Measurements from ENCODE around the gene CCDC152. TPM values are rescaled to one million over a fixed set of nuclear protein-coding genes. Genes with fewer than 3 reads are reported as not detected.

CCDC152 gene
- total RNA-seq, 4 donors from 2014 or later: 0.13 to 1.1 (median 0.65) TPM

DNA sequence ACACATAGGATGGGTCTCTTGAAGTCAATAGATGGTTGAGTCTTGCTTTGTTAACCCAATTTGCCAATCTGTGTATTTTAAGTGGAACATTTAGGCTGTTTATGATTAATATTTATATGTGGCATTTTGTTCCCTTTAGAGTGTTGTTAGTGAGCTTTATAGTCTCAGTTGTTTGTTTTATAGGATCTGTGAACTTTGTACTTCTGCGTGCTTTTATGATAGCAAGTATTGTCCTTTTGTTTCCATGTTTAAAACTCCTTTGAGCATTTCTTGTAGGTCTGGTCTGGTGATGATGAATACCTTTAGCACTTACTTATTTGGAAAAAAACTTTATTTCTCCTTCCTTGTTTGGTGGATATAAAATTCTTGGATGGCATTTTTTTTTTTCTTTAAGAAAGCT, 31.2 kb downstream of the CCDC152 start:
- in situ Hi-C loops (cut with MboI; ENCODE audit: low sequenced_read_pairs in 4 of 4): loop anchor here in 1 of 4 donors (25.0 kb wide), 1 partner anchor 99 kb away; no protein-coding TSS in a partner anchor

DNA sequence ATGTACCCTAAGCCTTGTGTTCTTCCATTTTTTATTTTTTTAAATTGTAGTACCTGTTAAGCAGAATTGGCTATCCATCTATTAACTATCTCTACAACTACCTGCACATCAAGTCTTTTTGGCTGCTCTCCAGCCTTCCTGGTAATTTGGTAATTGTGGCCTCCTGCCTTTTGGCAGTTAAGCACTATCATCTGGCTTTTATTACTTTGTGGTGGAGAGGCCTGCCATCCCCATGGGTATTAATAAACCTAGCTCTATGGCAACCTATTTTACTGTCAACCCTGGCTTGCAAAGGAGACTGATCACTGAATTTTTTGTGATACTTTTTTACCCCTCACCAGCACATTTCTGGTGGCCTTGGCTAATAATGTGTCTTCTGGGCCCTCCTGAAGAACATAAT, 34.5 kb downstream of the CCDC152 start:
- TF ChIP-seq POLR2A (IDR thresholded peaks at IDR 0.05): no peak
- TF ChIP-seq, protein P1, sequence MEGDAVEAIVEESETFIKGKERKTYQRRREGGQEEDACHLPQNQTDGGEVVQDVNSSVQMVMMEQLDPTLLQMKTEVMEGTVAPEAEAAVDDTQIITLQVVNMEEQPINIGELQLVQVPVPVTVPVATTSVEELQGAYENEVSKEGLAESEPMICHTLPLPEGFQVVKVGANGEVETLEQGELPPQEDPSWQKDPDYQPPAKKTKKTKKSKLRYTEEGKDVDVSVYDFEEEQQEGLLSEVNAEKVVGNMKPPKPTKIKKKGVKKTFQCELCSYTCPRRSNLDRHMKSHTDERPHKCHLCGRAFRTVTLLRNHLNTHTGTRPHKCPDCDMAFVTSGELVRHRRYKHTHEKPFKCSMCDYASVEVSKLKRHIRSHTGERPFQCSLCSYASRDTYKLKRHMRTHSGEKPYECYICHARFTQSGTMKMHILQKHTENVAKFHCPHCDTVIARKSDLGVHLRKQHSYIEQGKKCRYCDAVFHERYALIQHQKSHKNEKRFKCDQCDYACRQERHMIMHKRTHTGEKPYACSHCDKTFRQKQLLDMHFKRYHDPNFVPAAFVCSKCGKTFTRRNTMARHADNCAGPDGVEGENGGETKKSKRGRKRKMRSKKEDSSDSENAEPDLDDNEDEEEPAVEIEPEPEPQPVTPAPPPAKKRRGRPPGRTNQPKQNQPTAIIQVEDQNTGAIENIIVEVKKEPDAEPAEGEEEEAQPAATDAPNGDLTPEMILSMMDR (IDR thresholded peaks at IDR 0.05 in 4 of 5, conservative IDR thresholded peaks at IDR 0.05 in 1 of 5): no peak
- in situ Hi-C loops (cut with MboI; ENCODE audit: low sequenced_read_pairs in 4 of 4): loop anchor here in 1 of 4 donors (25.0 kb wide), 1 partner anchor 96 kb away; no protein-coding TSS in a partner anchor

More for the DNA sequence above, 31.2 kb downstream of the CCDC152 start:
- Histone ChIP-seq H3K4me3 (no peak overlapping the region), H3K9me3 (no peaks in the 10 kb centered on the region), H3K4me1 (peaks cover 0 to 4% of the 10 kb centered on the region in 2 donors), H3K27me3 (no peaks in the 10 kb centered on the region), H3K27ac (no peak overlapping the region), H3K36me3 (no peaks in the 10 kb centered on the region)
- intact Hi-C loops (cut with DNase I; ENCODE audit: low total_unique reads): loop anchor here (10.0 kb wide), 1 partner anchor 763 kb away; no protein-coding TSS in a partner anchor
- TF ChIP-seq, protein P1 (IDR thresholded peaks at IDR 0.05 in 4 of 5, conservative IDR thresholded peaks at IDR 0.05 in 1 of 5): no peak
- no peak for TF ChIP-seq POLR2A (IDR thresholded peaks at IDR 0.05)
- no peak for DNase-seq
- ATAC-seq: no peak

GRCh38 chr5:42798284-42799240, 41.9 kb downstream of the CCDC152 start:
- DNase-seq (no peak), ATAC-seq (no peak)
- intact Hi-C loops (cut with DNase I; ENCODE audit: low total_unique reads) (no loop called here), in situ Hi-C loops (cut with MboI; ENCODE audit: low sequenced_read_pairs in 4 of 4) (loop anchor here in 1 of 4 donors (25.0 kb wide), 1 partner anchor 89 kb away; no protein-coding TSS in a partner anchor)
- Histone ChIP-seq H3K36me3 (peaks cover 6 to 38% of the 10 kb centered on the region in 2 donors), H3K4me3 (no peak overlapping the region), H3K4me1 (no peaks in the 10 kb centered on the region), H3K27me3 (no peaks in the 10 kb centered on the region), H3K9me3 (no peaks in the 10 kb centered on the region), H3K27ac (no peak overlapping the region)
- TF ChIP-seq, protein P1 (IDR thresholded peaks at IDR 0.05 in 4 of 5, conservative IDR thresholded peaks at IDR 0.05 in 1 of 5): no peak
- TF ChIP-seq POLR2A (IDR thresholded peaks at IDR 0.05): no peak

More for the DNA sequence above, 34.5 kb downstream of the CCDC152 start:
- intact Hi-C loops (cut with DNase I; ENCODE audit: low total_unique reads): no loop called here
- Histone ChIP-seq H3K27ac (no peak overlapping the region), H3K4me1 (peaks cover 0 to 4% of the 10 kb centered on the region in 2 donors), H3K4me3 (no peak overlapping the region), H3K9me3 (no peaks in the 10 kb centered on the region), H3K36me3 (no peaks in the 10 kb centered on the region), H3K27me3 (no peaks in the 10 kb centered on the region)
- no peak for DNase-seq
- no peak for ATAC-seq

- H3K36me3 ChIP-seq: peaks cover 6 to 45% of the 10 kb centered on the region in 2 donors
- intact Hi-C loops (cut with DNase I; ENCODE audit: low total_unique reads) (no loop called here), in situ Hi-C loops (cut with MboI; ENCODE audit: low sequenced_read_pairs in 4 of 4) (loop anchor here in 1 of 4 donors (25.0 kb wide), 1 partner anchor 88 kb away; no protein-coding TSS in a partner anchor)
- DNase-seq (no peak), ATAC-seq (no peak)
- no peak overlapping the region for H3K4me3 ChIP-seq
- TF ChIP-seq, protein P1 (IDR thresholded peaks at IDR 0.05 in 4 of 5, conservative IDR thresholded peaks at IDR 0.05 in 1 of 5): no peak
- no peak for TF ChIP-seq POLR2A (IDR thresholded peaks at IDR 0.05)
- no peak overlapping the region for H3K27ac ChIP-seq
- H3K9me3 ChIP-seq: no peaks in the 10 kb centered on the region
- H3K4me1 ChIP-seq: no peaks in the 10 kb centered on the region
- H3K27me3 ChIP-seq: no peaks in the 10 kb centered on the region
Observed at GRCh38 chr5:42799241-42799608, 42.6 kb downstream of the CCDC152 start.

Data from gastrocnemius medialis (tissue), 4 donors.